Measurements from ENCODE around the gene CNTD1. TPM values are rescaled to one million over a fixed set of nuclear protein-coding genes. Genes with fewer than 3 reads are reported as not detected.

Gene CNTD1
- total RNA-seq, 1 experiment from 2014 or later = not detected

DNA sequence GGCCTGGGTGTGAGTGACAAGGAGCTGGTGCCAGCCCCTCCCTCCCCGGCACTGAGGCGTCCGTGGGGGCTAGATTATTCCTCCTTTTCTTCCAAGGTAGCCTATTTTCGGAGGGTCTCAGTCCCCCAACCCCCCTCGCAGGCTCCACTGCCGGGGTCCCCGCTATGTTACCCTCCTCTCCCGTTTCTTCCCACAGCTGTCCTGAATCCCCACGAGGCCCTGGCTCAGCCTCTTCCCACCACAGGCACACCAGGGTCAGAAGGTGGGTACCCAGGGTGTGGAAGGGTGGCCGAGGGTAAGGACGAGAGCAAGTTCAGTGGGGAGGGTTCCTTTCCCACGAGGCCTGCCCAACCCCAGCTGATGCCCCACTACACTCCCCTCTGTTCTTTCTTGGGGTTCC is 37.0 kb upstream of the CNTD1 start:
- CTCF ChIA-PET = interaction anchor here (1.1 to 5.2 kb wide), 13 partner anchors 12 to 237 kb away, joined by 3 to 117 read pairs (median 7); partner anchors contain the start of genes BECN1, CNTD1, COA3 and PSMC3IP
- Mint-ChIP-seq H3K9me3 (no peaks in the 10 kb centered on the region), H3K4me1 (peaks cover 25% of the 10 kb centered on the region), H3K4me3 (peak overlapping the region; percentile 52), H3K27ac (no peak overlapping the region), H3K27me3 (ENCODE audit: low read depth) (peaks cover 55% of the 10 kb centered on the region), H3K36me3 (no peaks in the 10 kb centered on the region)
- ATAC-seq = no peak
- POLR2A ChIA-PET = interaction anchor here (0.6 to 1.9 kb wide), 2 partner anchors 18 to 86 kb away, joined by 3 to 6 read pairs; partner anchors contain the start of gene EZH1
- no peak for DNase-seq (ENCODE audit: low spot score)
- TF ChIP-seq, protein P1, sequence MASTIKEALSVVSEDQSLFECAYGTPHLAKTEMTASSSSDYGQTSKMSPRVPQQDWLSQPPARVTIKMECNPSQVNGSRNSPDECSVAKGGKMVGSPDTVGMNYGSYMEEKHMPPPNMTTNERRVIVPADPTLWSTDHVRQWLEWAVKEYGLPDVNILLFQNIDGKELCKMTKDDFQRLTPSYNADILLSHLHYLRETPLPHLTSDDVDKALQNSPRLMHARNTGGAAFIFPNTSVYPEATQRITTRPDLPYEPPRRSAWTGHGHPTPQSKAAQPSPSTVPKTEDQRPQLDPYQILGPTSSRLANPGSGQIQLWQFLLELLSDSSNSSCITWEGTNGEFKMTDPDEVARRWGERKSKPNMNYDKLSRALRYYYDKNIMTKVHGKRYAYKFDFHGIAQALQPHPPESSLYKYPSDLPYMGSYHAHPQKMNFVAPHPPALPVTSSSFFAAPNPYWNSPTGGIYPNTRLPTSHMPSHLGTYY (CRISPR knock-in tag; IDR thresholded peaks at IDR 0.05) = no peak
- TF ChIP-seq, protein P2, sequence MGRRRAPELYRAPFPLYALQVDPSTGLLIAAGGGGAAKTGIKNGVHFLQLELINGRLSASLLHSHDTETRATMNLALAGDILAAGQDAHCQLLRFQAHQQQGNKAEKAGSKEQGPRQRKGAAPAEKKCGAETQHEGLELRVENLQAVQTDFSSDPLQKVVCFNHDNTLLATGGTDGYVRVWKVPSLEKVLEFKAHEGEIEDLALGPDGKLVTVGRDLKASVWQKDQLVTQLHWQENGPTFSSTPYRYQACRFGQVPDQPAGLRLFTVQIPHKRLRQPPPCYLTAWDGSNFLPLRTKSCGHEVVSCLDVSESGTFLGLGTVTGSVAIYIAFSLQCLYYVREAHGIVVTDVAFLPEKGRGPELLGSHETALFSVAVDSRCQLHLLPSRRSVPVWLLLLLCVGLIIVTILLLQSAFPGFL (CRISPR knock-in tag; IDR thresholded peaks at IDR 0.05; ENCODE audit: borderline replicate concordance) = no peak
- TF ChIP-seq, protein P3, sequence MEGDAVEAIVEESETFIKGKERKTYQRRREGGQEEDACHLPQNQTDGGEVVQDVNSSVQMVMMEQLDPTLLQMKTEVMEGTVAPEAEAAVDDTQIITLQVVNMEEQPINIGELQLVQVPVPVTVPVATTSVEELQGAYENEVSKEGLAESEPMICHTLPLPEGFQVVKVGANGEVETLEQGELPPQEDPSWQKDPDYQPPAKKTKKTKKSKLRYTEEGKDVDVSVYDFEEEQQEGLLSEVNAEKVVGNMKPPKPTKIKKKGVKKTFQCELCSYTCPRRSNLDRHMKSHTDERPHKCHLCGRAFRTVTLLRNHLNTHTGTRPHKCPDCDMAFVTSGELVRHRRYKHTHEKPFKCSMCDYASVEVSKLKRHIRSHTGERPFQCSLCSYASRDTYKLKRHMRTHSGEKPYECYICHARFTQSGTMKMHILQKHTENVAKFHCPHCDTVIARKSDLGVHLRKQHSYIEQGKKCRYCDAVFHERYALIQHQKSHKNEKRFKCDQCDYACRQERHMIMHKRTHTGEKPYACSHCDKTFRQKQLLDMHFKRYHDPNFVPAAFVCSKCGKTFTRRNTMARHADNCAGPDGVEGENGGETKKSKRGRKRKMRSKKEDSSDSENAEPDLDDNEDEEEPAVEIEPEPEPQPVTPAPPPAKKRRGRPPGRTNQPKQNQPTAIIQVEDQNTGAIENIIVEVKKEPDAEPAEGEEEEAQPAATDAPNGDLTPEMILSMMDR (IDR thresholded peaks at IDR 0.05) = no peak
- no peak for TF ChIP-seq SMAD3 (CRISPR knock-in tag; IDR thresholded peaks at IDR 0.05; ENCODE audit: borderline replicate concordance)
- TF ChIP-seq MYBL2 (CRISPR knock-in tag; IDR thresholded peaks at IDR 0.05) = no peak
- TF ChIP-seq ATF1 (CRISPR knock-in tag; IDR thresholded peaks at IDR 0.05) = no peak
- TF ChIP-seq, protein P4, sequence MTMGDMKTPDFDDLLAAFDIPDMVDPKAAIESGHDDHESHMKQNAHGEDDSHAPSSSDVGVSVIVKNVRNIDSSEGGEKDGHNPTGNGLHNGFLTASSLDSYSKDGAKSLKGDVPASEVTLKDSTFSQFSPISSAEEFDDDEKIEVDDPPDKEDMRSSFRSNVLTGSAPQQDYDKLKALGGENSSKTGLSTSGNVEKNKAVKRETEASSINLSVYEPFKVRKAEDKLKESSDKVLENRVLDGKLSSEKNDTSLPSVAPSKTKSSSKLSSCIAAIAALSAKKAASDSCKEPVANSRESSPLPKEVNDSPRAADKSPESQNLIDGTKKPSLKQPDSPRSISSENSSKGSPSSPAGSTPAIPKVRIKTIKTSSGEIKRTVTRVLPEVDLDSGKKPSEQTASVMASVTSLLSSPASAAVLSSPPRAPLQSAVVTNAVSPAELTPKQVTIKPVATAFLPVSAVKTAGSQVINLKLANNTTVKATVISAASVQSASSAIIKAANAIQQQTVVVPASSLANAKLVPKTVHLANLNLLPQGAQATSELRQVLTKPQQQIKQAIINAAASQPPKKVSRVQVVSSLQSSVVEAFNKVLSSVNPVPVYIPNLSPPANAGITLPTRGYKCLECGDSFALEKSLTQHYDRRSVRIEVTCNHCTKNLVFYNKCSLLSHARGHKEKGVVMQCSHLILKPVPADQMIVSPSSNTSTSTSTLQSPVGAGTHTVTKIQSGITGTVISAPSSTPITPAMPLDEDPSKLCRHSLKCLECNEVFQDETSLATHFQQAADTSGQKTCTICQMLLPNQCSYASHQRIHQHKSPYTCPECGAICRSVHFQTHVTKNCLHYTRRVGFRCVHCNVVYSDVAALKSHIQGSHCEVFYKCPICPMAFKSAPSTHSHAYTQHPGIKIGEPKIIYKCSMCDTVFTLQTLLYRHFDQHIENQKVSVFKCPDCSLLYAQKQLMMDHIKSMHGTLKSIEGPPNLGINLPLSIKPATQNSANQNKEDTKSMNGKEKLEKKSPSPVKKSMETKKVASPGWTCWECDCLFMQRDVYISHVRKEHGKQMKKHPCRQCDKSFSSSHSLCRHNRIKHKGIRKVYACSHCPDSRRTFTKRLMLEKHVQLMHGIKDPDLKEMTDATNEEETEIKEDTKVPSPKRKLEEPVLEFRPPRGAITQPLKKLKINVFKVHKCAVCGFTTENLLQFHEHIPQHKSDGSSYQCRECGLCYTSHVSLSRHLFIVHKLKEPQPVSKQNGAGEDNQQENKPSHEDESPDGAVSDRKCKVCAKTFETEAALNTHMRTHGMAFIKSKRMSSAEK (CRISPR knock-in tag; IDR thresholded peaks at IDR 0.05; ENCODE audit: borderline replicate concordance) = no peak
- no peak for TF ChIP-seq CREM (CRISPR knock-in tag; IDR thresholded peaks at IDR 0.05)
- no peak for TF ChIP-seq RORB (CRISPR knock-in tag; IDR thresholded peaks at IDR 0.05)
- no peak for TF ChIP-seq SP1 (CRISPR knock-in tag; conservative IDR thresholded peaks at IDR 0.05)
- no peak for TF ChIP-seq SOX15 (CRISPR knock-in tag; IDR thresholded peaks at IDR 0.05)
- no peak for TF ChIP-seq MXD4 (CRISPR knock-in tag; IDR thresholded peaks at IDR 0.05; ENCODE audit: borderline replicate concordance)
- TF ChIP-seq NR1H2 (CRISPR knock-in tag; IDR thresholded peaks at IDR 0.05) = no peak
- no peak for TF ChIP-seq NR2C2 (CRISPR knock-in tag; IDR thresholded peaks at IDR 0.05)

DNA sequence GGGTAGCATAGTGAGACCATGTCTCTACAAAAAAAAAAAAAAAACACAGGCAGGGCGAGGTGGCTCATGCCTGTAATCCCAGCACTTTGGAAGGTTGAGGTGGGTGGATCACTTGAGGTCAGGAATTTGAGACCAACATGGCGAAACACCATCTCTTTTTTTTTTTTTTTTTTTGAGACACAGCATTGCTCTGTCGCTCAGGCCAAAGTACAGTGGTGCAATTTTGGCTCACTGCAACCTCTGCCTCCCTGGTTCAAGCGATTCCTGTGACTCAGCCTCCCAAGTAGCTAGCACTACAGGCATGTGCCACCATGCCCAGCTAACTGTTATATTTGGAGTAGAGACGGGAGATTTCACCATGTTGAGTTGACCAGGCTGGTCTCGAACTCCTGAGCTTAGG is 32.5 kb upstream of the CNTD1 start:
- no peaks in the 10 kb centered on the region for H3K9me3 Mint-ChIP-seq
- DNase-seq (ENCODE audit: low spot score) (no peak), ATAC-seq (no peak)
- peaks cover 36% of the 10 kb centered on the region for H3K27me3 Mint-ChIP-seq (ENCODE audit: low read depth)
- H3K4me3 Mint-ChIP-seq = no peak overlapping the region
- peaks cover 20% of the 10 kb centered on the region for H3K4me1 Mint-ChIP-seq
- TF ChIP-seq NR2C2 (CRISPR knock-in tag; IDR thresholded peaks at IDR 0.05) = no peak
- TF ChIP-seq OVOL2 (CRISPR knock-in tag; IDR thresholded peaks at IDR 0.05; ENCODE audit: borderline replicate concordance) = no peak
- TF ChIP-seq, protein P5, sequence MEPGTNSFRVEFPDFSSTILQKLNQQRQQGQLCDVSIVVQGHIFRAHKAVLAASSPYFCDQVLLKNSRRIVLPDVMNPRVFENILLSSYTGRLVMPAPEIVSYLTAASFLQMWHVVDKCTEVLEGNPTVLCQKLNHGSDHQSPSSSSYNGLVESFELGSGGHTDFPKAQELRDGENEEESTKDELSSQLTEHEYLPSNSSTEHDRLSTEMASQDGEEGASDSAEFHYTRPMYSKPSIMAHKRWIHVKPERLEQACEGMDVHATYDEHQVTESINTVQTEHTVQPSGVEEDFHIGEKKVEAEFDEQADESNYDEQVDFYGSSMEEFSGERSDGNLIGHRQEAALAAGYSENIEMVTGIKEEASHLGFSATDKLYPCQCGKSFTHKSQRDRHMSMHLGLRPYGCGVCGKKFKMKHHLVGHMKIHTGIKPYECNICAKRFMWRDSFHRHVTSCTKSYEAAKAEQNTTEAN (CRISPR knock-in tag; IDR thresholded peaks at IDR 0.05) = no peak
- TF ChIP-seq FOXK1 (CRISPR knock-in tag; IDR thresholded peaks at IDR 0.05) = no peak
- TF ChIP-seq CBFB (CRISPR knock-in tag; IDR thresholded peaks at IDR 0.05; ENCODE audit: low read depth) = no peak
- TF ChIP-seq, protein P6, sequence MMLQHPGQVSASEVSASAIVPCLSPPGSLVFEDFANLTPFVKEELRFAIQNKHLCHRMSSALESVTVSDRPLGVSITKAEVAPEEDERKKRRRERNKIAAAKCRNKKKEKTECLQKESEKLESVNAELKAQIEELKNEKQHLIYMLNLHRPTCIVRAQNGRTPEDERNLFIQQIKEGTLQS (CRISPR knock-in tag; conservative IDR thresholded peaks at IDR 0.05) = no peak
- TF ChIP-seq JAZF1 (CRISPR knock-in tag; IDR thresholded peaks at IDR 0.05) = no peak
- no peak for TF ChIP-seq GRHL2 (CRISPR knock-in tag; IDR thresholded peaks at IDR 0.05; ENCODE audit: insufficient replicate concordance, severe bottlenecking)
- TF ChIP-seq, protein P7, sequence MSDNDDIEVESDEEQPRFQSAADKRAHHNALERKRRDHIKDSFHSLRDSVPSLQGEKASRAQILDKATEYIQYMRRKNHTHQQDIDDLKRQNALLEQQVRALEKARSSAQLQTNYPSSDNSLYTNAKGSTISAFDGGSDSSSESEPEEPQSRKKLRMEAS (CRISPR knock-in tag; IDR thresholded peaks at IDR 0.05) = no peak
- no peak overlapping the region for H3K27ac Mint-ChIP-seq
- ChIA-PET CTCF (interaction anchor here (0.7 to 1.1 kb wide), 3 partner anchors 83 to 211 kb away, joined by 3 to 4 read pairs (median 3); no protein-coding TSS in a partner anchor), POLR2A (no interaction called here)
- H3K36me3 Mint-ChIP-seq = no peaks in the 10 kb centered on the region

Measured in WTC11 (cell line).